IMR-90 (cell line): ENCODE measurements around the gene WNT9B. TPM values are rescaled to one million over a fixed set of nuclear protein-coding genes. Genes with fewer than 3 reads are reported as not detected.
A peak's percentile ranks its signal among the peaks of the same experiment; 100 is the strongest.

Experiments used
- ATAC-seq: fragments of 200-7000 bp; cut with Tn5 transposase; 2 replicates; pipeline ENCODE4 v1.9.1; 2020; ENCODE audit warnings: low read depth, mild to moderate bottlenecking, moderate library complexity
- BruUV-seq: library from RNA; stranded (reverse); fragments of 400-500 nt; replicated peaks from 2 replicates; lab custom pipeline; 2021; lab: Mats Ljungman, UMichigan
- CTCF ChIA-PET: fragments of 300-600 bp; formaldehyde crosslinking; extraction: SDS; loops from one replicate; lab custom pipeline; 2021; ENCODE audit warnings: antibody characterized with exemption; lab: Yijun Ruan, JAX
- POLR2A ChIA-PET: fragments of 300-600 bp; sonication (Branson Sonifier 250); formaldehyde crosslinking; loops from one replicate; lab custom pipeline; 2022; ENCODE audit warnings: antibody characterized with exemption; ENCODE audit not compliant: unreplicated experiment; lab: Charles Lee
- DNase-seq: peaks from one replicate; pipeline ENCODE4 v3.0.0; 2013
- H2AFZ ChIP-seq: replicated peaks from 2 replicates; pipeline ENCODE3; 2013; ENCODE audit warnings: low read length, mild to moderate bottlenecking; ENCODE audit not compliant: poor library complexity
- H2AK5ac ChIP-seq: 2 replicates; pipeline ENCODE4 v1.6.1; 2013; ENCODE audit warnings: low read depth, low read length, inconsistent platforms
- H2AK9ac ChIP-seq: replicated peaks from 2 replicates; pipeline ENCODE3; 2013; ENCODE audit warnings: mild to moderate bottlenecking, low read depth, low read length, moderate library complexity; ENCODE audit not compliant: poor library complexity
- H2BK120ac ChIP-seq: 2 replicates; pipeline ENCODE4 v1.6.1; 2013; ENCODE audit warnings: low read depth, low read length, inconsistent platforms
- H2BK15ac ChIP-seq: 3 replicates; pipeline ENCODE4 v1.6.1; 2013; ENCODE audit warnings: low read depth, low read length, inconsistent platforms
- H2BK20ac ChIP-seq: 2 replicates; pipeline ENCODE4 v1.6.1; 2013; ENCODE audit warnings: low read depth, mild to moderate bottlenecking, inconsistent platforms, low read length, moderate library complexity
- H2BK5ac ChIP-seq: 2 replicates; pipeline ENCODE4 v1.6.1; 2013; ENCODE audit warnings: mild to moderate bottlenecking, low read depth, low read length, inconsistent platforms; ENCODE audit not compliant: poor library complexity, severe bottlenecking
- H3K14ac ChIP-seq: replicated peaks from 2 replicates; pipeline ENCODE4 v1.6.1; 2013; ENCODE audit warnings: low read depth, low read length, inconsistent platforms
- H3K18ac ChIP-seq: 2 replicates; pipeline ENCODE4 v1.6.1; 2013; ENCODE audit warnings: low read depth, low read length, control low read depth
- H3K23ac ChIP-seq: 2 replicates; pipeline ENCODE4 v1.6.1; 2013; ENCODE audit warnings: low read depth, low read length, inconsistent platforms
- H3K27ac ChIP-seq: 2 replicates; pipeline ENCODE4 v1.5.1; 2013; ENCODE audit warnings: mild to moderate bottlenecking, control low read depth, low read length; ENCODE audit not compliant: insufficient read depth
- H3K27me3 ChIP-seq: 2 replicates; pipeline ENCODE4 v1.6.1; 2013; ENCODE audit warnings: low read length; ENCODE audit not compliant: control insufficient read depth, insufficient read depth
- H3K36me3 ChIP-seq: 2 replicates; pipeline ENCODE4 v1.6.1; 2013; ENCODE audit warnings: low read length, mixed read lengths; ENCODE audit not compliant: control insufficient read depth, insufficient read depth
- H3K4ac ChIP-seq: 2 replicates; pipeline ENCODE4 v1.6.1; 2013; ENCODE audit warnings: low read depth, low read length, inconsistent platforms
- H3K4me1 ChIP-seq: 2 replicates; pipeline ENCODE4 v1.6.1; 2013; ENCODE audit warnings: low read length, mixed read lengths; ENCODE audit not compliant: control insufficient read depth, insufficient read depth
- H3K4me2 ChIP-seq: 2 replicates; pipeline ENCODE4 v1.6.1; 2013; ENCODE audit warnings: low read depth, mild to moderate bottlenecking, control low read depth, low read length, moderate library complexity
- H3K4me3 ChIP-seq: 2 replicates; pipeline ENCODE4 v1.5.1; 2013; ENCODE audit warnings: low read depth, mild to moderate bottlenecking, control low read depth, low read length, moderate library complexity; ENCODE audit not compliant: insufficient read depth
- H3K56ac ChIP-seq: 2 replicates; pipeline ENCODE4 v1.6.1; 2013; ENCODE audit warnings: low read length, inconsistent platforms; ENCODE audit not compliant: insufficient read depth; ENCODE audit errors: extremely low read depth
- H3K79me1 ChIP-seq, 2 experiments: 2 replicates each; pipeline ENCODE4 v1.6.1; 2013; ENCODE audit warnings: low read length in 2 of 2, inconsistent platforms in 1 of 2, low read depth in 1 of 2
- H3K9ac ChIP-seq: 2 replicates; pipeline ENCODE4 v1.6.1; 2013; ENCODE audit warnings: low read depth, low read length, control low read depth
- H3K9me1 ChIP-seq: 2 replicates; pipeline ENCODE4 v1.6.1; 2013; ENCODE audit warnings: low read length, inconsistent platforms; ENCODE audit not compliant: insufficient read depth
- H3K9me3 ChIP-seq: 2 replicates; pipeline ENCODE4 v1.6.1; 2013; ENCODE audit warnings: low read length; ENCODE audit not compliant: control insufficient read depth, insufficient read depth
- H4K20me1 ChIP-seq: 2 replicates; pipeline ENCODE4 v1.6.1; 2013; ENCODE audit warnings: low read length, inconsistent platforms; ENCODE audit not compliant: insufficient read depth
- H4K5ac ChIP-seq: 2 replicates; pipeline ENCODE4 v1.6.1; 2013; ENCODE audit warnings: mild to moderate bottlenecking, low read depth, low read length, control low read depth
- H4K8ac ChIP-seq, 2 experiments: 2 replicates each; pipeline ENCODE4 v1.6.1; 2013; ENCODE audit warnings: low read depth in 2 of 2, low read length in 2 of 2, control low read depth in 1 of 2, inconsistent platforms in 1 of 2
- H4K91ac ChIP-seq: 2 replicates; pipeline ENCODE4 v1.6.1; 2013; ENCODE audit warnings: low read depth, low read length, inconsistent platforms; ENCODE audit not compliant: insufficient read depth
- BHLHE40 ChIP-seq: fragments of 150-350 bp; IDR thresholded peaks from 2 replicates; pipeline ENCODE4 v1.6.1; 2016; ENCODE audit warnings: mild to moderate bottlenecking, low read depth, low read length
- CEBPB ChIP-seq: IDR thresholded peaks from 2 replicates; pipeline ENCODE4 v1.6.1; 2012; ENCODE audit warnings: low read depth, low read length, improper control_type of control experiment
- CHD1 ChIP-seq: IDR thresholded peaks from 2 replicates; pipeline ENCODE4 v1.6.1; 2012; ENCODE audit warnings: low read depth, low read length, improper control_type of control experiment
- CTCF ChIP-seq: conservative IDR thresholded peaks from 2 replicates; pipeline ENCODE4 v1.5.1; 2012; ENCODE audit warnings: mild to moderate bottlenecking, low read depth, low read length, improper control_type of control experiment
- ELK1 ChIP-seq: fragments of 150-350 bp; IDR thresholded peaks from 2 replicates; pipeline ENCODE4 v1.6.1; 2016; ENCODE audit warnings: low read depth, mild to moderate bottlenecking, low read length, moderate library complexity, borderline replicate concordance
- FOS ChIP-seq: fragments of 150-350 bp; IDR thresholded peaks from 2 replicates; pipeline ENCODE4 v1.6.1; 2016; ENCODE audit warnings: low read depth, low read length
- MAFK ChIP-seq: IDR thresholded peaks from 2 replicates; pipeline ENCODE4 v1.6.1; 2012; ENCODE audit warnings: low read depth, low read length, improper control_type of control experiment
- MXI1 ChIP-seq: IDR thresholded peaks from 2 replicates; pipeline ENCODE4 v1.6.1; 2012; ENCODE audit warnings: low read depth, mild to moderate bottlenecking, low read length, moderate library complexity, borderline replicate concordance
- POLR2A ChIP-seq: IDR thresholded peaks from 2 replicates; pipeline ENCODE4 v1.6.1; 2012; ENCODE audit warnings: mild to moderate bottlenecking, low read depth, low read length
- RCOR1 ChIP-seq: IDR thresholded peaks from 2 replicates; pipeline ENCODE4 v1.6.1; 2012; ENCODE audit warnings: mild to moderate bottlenecking, low read length, improper control_type of control experiment; ENCODE audit not compliant: insufficient replicate concordance
- SMC3 ChIP-seq: fragments of 150-350 bp; IDR thresholded peaks from 2 replicates; pipeline ENCODE4 v1.6.1; 2016; ENCODE audit warnings: low read depth, mild to moderate bottlenecking, antibody characterized with exemption, low read length, moderate library complexity
- USF2 ChIP-seq: fragments of 150-350 bp; IDR thresholded peaks from 2 replicates; pipeline ENCODE4 v1.6.1; 2017; ENCODE audit warnings: mild to moderate bottlenecking, antibody characterized with exemption, low read length, low read depth
- WGBS, 2 experiments: methylation state at CpG; one replicate each; pipeline versions ENCODE4 v1.1.5 to v1.1.7; 2013; ENCODE audit warnings: missing lambda C conversion rate in 2 of 2; ENCODE audit not compliant: insufficient read length in 1 of 2; ENCODE audit errors: extremely low coverage in 2 of 2; 5-methylcytosine and 5-hydroxymethylcytosine counted together
- dilution Hi-C: fragments of 300-500 bp; cut with HindIII; formaldehyde crosslinking; loops from one replicate; pipeline ENCODE4 v1.14.3; 2018; ENCODE audit warnings: low sequenced_read_pairs; ENCODE audit not compliant: unreplicated experiment
- in situ Hi-C: fragments of 300-500 bp; cut with MboI; formaldehyde crosslinking; loops from 3 replicates; pipeline ENCODE4 v1.14.3; 2019; ENCODE audit warnings: low sequenced_read_pairs, inconsistent platforms, mixed read lengths
- intact Hi-C: fragments of 100-400 bp; cut with micrococcal nuclease; formaldehyde crosslinking; loops from 2 replicates; pipeline ENCODE4 v1.10.0; 2022
- polyA plus RNA-seq, 3 experiments: library from polyadenylated mRNA; depleted of rRNA; stranded (reverse); fragments of >200 nt; gene quantifications; 2 replicates each; pipeline ENCODE4 v1.2.3, GENCODE V29; 2012; ENCODE audit warnings: low replicate concordance in 1 of 3
- total RNA-seq: library from RNA; depleted of rRNA; stranded (reverse); fragments of >200 nt; gene quantifications from 2 replicates; pipeline ENCODE4 v1.2.3, GENCODE V29; 2012

Gene WNT9B
- total and polyA plus RNA-seq, 2 of the 4 experiments (the other 2 are of a cell fraction): not detected

GRCh38 chr17:46928467-46929261, 77.3 kb downstream of the WNT9B start (continued):
- TF ChIP-seq SMC3 (no peak), FOS (no peak)

GRCh38 chr17:46929413-46929812, 78.0 kb downstream of the WNT9B start:
- peak overlapping the region; percentile 34; the same call in 1 of the 2 replicates for H3K23ac ChIP-seq
- in situ Hi-C loops (no loop called here), dilution Hi-C loops (no loop called here), intact Hi-C loops (loop anchor here (10.0 kb wide), 1 partner anchor 665 kb away; no protein-coding TSS in a partner anchor)
- H3K9me3 ChIP-seq: no peaks in the 10 kb centered on the region
- peaks cover 6% of the 10 kb centered on the region for H3K4me1 ChIP-seq
- BruUV-seq: no TSS peak
- no peak overlapping the region for H2BK120ac ChIP-seq
- H2AFZ ChIP-seq: no peak overlapping the region
- peaks cover 29 to 88% of the 10 kb centered on the region in 2 experiments for H3K79me1 ChIP-seq
- no peak overlapping the region for H3K56ac ChIP-seq
- peaks cover 58% of the 10 kb centered on the region for H4K20me1 ChIP-seq
- WGBS, 2 experiments: 0% methylated on average over 1 of the region's 6 CpGs; no CpG with 5 or more reads in 1 of the 2 experiments
- no peak overlapping the region; a peak in 1 of 4 replicates for H4K8ac ChIP-seq
- H2AK9ac ChIP-seq: no peak overlapping the region
- H2BK20ac ChIP-seq: no peak overlapping the region
- ATAC-seq (peak; percentile 46; the same call in 1 of the 2 replicates), DNase-seq (peak; percentile 48)
- ChIA-PET POLR2A (no interaction called here), CTCF (no interaction called here)
- peaks cover 33% of the 10 kb centered on the region for H3K36me3 ChIP-seq
- H2BK15ac ChIP-seq: no peak overlapping the region
- no peak overlapping the region for H4K5ac ChIP-seq
- no peak overlapping the region for H3K4me3 ChIP-seq
- H2AK5ac ChIP-seq: no peak overlapping the region
- peak overlapping the region; percentile 11; the same call in 1 of the 2 replicates for H3K4me2 ChIP-seq
- no peak overlapping the region for H3K14ac ChIP-seq
- no peaks in the 10 kb centered on the region for H3K27me3 ChIP-seq
- H3K9me1 ChIP-seq: peaks cover 14% of the 10 kb centered on the region
- H3K4ac ChIP-seq: no peak overlapping the region
- H3K18ac ChIP-seq: no peak overlapping the region
- H4K91ac ChIP-seq: no peak overlapping the region
- H3K27ac ChIP-seq: no peak overlapping the region
- H2BK5ac ChIP-seq: no peak overlapping the region
- H3K9ac ChIP-seq: no peak overlapping the region
- TF ChIP-seq BHLHE40: no peak
- no peak for TF ChIP-seq RCOR1
- no peak for TF ChIP-seq USF2
- no peak for TF ChIP-seq SMC3
- TF ChIP-seq CEBPB: no peak
- TF ChIP-seq MXI1: no peak
- no peak for TF ChIP-seq POLR2A
- no peak for TF ChIP-seq CTCF
- no peak for TF ChIP-seq CHD1
- no peak for TF ChIP-seq ELK1
- no peak for TF ChIP-seq MAFK
